Measurements from ENCODE around the gene PPP6R3.

DNA sequence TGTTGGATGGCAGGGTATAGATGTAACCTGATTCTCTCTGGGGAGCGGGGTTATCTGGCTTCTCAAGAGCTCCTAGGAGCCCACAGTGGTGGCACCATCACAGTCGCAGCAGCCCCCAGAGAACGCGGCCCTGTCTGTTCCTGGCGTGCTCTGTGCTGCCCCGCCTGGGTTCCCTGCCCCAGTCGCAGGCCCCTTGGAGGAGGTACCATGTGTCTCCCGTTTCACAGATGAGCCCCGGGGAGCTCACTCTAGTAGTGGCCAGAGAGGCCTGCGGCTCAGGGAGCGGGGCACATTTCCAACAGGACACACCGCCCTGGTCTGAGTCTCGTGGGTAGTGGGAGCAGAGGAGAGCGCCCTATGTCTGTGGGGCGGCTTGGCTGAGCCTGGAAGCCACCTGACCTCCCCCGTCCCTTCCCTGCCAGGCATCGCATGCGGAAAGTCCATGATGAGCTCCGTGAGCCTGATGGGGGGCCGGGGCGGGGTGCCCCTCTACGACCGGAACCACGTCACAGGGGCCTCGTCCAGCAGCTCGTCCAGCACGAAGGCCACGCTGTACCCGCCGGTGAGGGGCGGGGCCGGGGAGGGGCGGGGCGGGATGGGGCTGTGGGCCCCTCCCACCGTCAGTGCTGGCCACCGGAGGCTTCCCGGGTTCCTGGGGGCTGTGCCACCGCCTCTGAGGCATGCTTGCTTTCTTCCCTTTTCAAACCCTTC lies 21.0 kb upstream of the PPP6R3 start:
- TF ChIP-seq CTCF (IDR thresholded peaks at IDR 0.05; ENCODE audit: control extremely low read depth in 1 of 3, insufficient read depth in 1 of 3, low read depth in 1 of 3, low read length in 3 of 3) (no peak), POLR2A (IDR thresholded peaks at IDR 0.05; ENCODE audit: control extremely low read depth in 1 of 2, low read depth in 2 of 2, low read length in 2 of 2) (no peak), USF2 (IDR thresholded peaks at IDR 0.05; ENCODE audit: low read length) (no peak), HDAC2 (IDR thresholded peaks at IDR 0.05; ENCODE audit: borderline replicate concordance in 1 of 2, low read depth in 2 of 2, low read length in 2 of 2) (no peak), RFX5 (IDR thresholded peaks at IDR 0.05; ENCODE audit: borderline replicate concordance, low read depth, low read length) (no peak), TAF7 (optimal IDR thresholded peaks at IDR 0.05; ENCODE audit: borderline replicate concordance, low read depth, low read length) (no peak), YY1 (IDR thresholded peaks at IDR 0.05; ENCODE audit: low read depth, low read length) (no peak), TBP (IDR thresholded peaks at IDR 0.05; ENCODE audit: low read depth, low read length) (no peak), POLR2AphosphoS5 (IDR thresholded peaks at IDR 0.05; ENCODE audit: low read depth, low read length) (no peak)
